HG03520 (cell line): Measurements from ENCODE around the gene DST.

Experiments
- ATAC-seq: cut with Tn5 transposase; IDR thresholded peaks from one replicate; pipeline ENCODE4 v1.9.1; 2021; ENCODE audit warnings: mild to moderate bottlenecking, moderate library complexity; ENCODE audit not compliant: unreplicated experiment

DST gene

DNA sequence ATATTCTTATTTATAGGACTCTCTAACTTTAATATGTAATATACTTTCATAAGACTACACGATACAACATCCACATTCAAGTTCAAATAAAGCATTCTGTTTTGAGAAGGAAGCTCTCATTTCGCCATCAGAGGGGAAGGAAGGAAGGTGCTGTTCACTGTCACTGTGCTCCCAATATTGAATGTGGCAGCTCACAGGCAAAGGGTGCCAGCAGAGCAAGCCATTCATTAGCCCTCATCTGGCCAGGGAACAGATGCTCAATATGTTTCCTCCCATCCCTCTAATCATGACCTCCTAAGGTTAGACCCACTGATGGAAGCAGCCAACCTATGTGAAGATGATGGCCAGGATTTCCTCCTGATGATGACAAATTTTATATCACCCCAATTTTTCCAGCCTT lies 154.4 kb downstream of the DST start:
- no peak for ATAC-seq

DNA sequence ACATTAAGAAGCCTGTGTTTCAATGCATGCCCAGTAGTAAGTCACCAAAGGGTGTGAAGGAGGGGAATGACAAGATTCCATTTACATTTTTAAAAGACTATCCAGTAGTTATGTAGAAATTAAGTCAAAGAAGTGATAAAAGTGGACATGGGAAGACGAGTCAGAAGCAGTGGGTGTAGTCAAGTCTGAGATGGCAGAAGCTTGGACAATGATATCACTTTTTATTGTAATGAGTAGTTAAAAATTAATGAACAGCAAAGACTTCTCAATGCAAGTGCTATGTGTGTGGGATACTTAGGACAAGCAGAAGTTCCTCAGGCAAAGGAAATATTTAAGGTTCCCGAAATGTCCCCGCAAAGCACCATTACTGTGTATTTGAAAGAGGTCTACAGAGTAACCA lies 156.0 kb downstream of the DST start:
- ATAC-seq, result no peak

DNA sequence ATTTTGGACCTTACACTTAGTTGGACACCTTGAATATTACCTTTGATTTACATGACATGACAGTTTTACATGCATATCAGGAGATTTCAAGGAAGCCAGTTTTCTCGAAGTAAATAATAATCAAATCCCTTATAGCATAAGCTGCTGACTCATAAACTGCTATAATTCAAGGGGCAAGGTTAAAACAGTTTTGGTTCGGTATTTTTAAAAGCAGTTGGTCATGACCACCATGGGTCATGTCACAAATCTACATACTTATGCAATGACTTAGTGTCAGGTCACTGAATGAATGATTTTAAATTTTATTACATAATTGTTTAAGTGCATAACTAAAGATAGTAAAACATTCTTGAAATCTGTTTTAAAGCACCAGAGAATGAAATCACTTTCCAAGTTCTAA lies 158.0 kb downstream of the DST start:
- ATAC-seq, result no peak

DNA sequence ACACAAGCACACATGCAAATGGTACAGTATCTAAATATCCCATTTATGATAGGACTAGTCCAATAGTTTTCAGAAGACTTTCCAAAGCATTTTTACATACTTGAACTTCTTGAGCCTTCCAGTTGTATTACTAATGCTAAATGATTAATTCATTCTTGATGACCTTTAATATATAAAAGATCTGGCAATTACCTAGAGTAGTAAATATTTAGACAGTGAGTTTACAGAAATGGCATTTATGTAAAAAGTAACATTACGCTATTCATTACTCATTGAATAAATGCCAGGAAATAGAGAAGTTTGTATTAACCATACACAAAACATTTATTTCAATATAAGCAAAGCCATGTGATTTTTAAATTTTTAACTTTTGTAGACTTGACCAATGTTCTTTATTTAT lies 158.8 kb downstream of the DST start:
- no peak for ATAC-seq

DNA sequence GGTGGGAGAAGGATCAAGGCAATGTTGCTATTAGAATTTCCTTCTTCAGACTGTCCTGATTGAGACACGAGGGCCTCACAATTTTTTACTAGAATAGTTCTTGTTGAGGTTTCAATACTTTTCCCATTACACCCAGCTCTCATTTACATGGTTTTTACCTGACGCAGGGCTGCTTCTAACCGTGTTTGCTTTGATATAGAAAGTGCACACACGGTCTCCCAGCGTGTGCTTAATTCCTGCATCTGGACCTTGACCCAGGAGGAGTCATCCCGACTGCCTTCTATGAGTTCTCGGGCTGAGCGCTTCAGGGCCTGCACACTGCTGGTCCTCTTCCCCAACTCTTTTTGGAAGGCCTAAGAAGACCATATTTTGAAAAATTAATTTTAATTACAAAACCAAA lies 160.2 kb downstream of the DST start:
- no peak for ATAC-seq

DNA sequence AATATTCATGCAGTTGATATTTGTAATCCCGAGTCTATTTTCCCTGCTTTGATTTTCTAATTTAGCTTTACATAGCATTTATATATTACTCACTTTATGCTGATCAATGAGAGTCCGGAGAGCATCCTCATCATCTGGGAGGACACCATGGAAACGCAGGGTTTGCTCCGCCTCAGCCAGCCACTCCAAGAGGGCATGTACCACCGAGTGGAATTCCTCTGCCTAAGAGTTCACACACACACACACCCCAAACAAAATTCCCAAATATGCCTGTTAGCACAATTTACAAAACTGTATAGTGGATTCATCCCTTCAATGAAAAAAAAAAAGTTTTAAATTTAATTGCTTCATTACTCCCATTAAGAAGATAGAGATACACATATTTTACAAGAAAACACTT lies 160.7 kb downstream of the DST start:
- ATAC-seq, result no peak

DNA sequence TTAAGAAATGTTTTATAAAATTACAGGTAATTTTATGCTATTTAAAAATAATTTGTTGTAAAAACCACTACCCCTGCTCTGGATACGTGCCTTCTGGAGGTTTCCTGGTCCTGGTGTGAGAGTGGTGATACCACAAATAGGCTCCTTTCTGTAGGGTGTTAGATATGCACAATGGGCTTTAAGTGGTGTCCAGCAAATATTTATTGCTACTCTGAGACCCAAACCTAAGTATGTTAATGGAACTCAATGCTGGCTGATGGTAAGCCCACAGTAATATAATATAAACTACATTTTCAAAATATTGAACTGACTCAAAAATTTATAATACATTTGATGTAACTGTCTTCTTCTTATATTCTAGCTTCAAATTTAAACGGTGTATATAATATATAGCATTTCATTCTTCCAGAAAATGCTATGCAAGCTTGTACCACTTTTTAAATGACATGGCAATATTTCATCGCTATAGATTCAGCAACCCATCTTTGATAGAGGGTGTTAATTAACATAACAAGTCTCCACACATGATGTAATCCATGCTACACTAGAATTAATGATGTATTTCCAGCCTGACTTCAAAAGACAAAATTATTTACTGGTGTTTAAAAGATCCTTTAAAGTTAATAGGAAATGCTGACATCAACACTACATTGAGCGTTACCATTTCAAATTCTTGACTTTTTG lies 161.9 kb downstream of the DST start:
- ATAC-seq, result no peak

DNA sequence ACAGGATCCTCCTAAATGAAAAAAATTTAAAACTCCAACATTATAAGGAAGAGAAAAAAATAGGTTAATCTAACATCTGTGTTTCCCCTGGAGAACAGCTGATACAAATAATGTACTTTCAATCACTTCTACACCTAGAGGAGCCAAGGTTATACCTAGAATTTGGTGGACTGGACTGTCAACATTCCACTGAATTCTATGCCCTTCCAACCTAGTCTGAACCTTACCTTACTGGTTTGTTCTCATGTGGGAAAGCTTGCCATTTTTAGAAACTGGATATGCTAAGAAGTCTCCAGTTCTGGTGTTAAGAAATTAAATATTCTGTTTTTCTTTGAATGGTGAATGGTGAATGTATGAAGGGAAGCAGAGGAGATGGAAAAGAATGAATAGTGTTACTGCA lies 162.4 kb downstream of the DST start:
- no peak for ATAC-seq

DNA sequence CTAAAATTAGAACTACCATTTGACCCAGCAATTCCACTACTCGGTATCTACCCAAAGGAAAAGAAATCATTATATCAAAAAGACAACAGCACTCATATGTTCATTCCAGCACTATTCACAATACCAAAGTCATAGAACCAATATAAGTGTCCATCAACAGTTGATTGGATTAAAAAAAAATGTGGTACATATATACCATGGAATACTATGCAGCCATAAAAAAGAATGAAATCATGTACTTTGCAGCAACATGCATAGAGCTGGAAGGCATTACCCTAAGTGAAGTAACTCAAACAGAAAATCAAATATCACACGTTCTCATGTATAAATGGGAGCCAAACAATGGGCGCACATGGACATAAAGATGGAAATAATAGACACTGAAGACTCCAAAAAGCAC lies 163.3 kb downstream of the DST start:
- ATAC-seq, result no peak

DNA sequence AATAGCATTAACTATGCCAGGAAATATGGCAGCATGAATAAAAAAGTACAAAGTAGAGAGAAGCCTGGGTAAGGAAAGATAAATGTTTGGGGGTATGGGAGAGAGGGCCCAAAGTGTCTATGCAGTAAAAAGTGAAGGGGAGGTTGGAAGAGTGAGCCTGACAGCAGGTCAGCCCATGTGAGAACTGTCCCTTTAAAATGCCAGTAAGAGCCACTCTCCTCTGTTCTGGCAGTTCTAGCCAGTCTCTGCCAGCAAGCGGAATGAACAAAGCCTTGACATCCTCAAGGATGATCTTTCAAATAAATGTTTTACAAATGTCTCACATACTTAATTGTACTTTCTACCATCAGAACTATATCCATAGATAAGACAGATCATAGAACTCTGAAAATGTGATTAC lies 164.5 kb downstream of the DST start:
- no peak for ATAC-seq

DNA sequence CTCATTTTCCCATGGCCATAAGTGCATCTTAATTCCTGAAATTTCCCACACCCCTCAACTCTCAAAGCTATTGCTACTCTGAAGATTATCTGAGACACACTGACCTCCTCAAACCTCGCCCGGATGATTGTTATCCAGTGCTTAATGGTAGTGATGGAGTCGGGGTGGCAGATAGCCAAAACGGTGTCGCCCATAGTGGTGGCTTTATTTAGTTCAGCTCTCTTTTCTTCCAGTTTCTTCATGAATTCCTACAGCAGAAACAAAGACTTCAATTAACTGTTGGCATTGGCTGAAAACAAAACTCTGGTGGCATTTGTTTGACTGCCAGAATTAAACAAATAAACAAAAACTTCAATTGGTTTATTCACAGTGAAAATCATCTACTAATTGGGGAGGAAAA lies 165.4 kb downstream of the DST start:
- no peak for ATAC-seq

DNA sequence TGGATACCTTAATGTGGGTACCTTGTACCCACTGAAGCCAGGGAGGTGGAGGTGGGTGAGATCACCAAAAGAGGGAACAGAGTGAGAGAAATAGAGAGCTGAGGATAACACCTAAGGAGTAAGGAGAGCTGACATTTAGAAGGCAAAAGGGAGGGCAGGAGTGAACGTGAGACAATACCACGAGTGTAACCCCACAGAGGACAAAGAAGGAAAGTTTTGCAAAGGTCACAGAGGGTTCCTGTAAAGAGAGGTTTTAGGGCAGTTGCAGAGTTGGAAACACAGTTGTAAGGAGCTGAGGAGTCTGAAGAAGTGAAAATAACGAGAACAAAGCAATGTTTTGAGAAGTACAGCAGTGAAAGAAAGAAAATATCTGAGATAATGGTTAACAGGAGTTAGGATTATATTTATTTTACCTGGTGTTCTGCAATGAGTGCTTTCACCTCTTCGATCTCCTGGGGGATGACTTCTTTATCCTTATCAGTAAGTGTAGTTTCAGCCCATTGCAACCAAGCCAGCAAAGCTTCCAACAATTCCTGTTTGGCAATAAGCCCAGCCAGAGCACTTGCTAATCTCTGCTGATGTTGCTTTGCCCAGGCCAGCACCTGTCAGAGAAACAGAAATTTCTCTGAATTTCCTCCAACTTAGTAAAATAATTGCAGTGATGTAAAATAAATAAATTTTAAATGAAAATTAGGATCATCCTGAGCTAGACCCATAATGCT lies 166.8 kb downstream of the DST start:
- no peak for ATAC-seq

DNA sequence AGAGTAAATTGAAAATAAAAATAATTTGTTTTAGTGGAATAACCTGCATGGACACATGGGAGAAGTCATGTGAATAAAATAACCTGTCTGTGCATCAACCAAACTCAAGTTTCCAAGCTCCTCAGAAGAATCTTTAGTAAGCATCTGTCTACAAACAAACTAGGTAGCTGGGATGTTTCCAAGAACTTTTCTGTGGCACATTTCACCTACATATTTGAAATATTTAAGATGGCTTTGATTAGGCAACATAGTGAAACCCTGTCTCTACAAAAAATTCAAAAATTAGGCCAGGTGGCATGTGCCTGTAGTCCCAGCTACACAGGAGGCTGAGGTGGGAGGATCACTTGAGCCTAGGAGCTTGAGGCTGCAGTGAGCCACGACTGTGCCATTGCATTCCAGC lies 168.2 kb downstream of the DST start:
- ATAC-seq, result no peak

DNA sequence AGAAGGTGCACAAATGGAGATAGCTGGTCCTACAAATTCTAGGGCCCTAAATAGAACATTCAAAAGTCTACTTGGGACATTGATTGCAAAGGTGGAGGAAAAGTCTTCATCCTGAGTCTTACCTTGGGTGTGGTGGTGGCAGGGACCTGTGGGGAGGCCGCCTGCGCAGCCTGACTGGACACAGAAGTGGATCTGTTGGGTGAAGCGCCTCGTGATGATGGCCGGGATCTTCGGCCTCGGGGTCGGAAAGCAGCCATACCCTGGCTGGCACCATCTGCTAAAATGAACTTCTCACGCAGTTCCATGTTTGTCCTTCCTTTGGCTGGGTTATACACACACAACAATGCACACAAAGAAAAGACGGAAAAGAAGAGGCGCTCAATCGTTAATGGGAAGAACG lies 179.2 kb downstream of the DST start:
- no peak for ATAC-seq

DNA sequence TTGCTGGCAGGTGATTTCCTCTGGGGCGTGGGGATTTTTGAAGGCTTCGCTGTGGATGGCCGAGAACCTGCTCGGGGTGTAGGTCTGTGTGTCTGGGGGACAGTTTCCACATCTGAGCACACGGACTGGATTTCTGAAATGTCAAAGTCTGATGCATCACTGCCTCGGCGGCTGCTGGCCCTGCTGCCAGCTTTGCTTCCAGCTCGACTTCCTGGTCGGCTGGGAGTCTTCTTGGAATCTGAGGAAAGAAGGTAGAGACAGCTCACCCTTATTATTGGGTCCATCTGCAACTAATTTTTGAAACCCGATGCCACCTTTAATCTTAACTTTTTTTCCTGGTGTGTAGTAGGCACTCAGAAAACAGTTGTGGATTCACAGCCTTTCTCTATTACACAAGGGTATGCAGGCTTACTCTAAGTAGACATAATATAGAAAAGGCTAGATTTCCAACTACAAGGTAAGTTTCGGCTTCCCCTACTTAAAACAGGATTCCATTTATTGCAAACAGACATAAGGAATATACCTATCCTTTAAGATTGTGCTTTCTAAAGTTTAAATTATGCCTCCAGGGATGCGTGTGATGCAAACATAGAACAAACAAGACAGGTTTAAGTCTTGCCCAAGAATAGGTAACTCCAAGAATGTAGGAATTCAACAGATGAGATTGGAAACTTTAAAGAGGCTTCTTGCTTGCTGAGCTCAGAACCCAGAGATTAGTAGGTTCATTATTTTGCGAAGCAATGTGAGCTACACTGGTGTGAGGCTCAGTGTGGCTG lies 183.5 kb downstream of the DST start:
- ATAC-seq, result no peak

DNA sequence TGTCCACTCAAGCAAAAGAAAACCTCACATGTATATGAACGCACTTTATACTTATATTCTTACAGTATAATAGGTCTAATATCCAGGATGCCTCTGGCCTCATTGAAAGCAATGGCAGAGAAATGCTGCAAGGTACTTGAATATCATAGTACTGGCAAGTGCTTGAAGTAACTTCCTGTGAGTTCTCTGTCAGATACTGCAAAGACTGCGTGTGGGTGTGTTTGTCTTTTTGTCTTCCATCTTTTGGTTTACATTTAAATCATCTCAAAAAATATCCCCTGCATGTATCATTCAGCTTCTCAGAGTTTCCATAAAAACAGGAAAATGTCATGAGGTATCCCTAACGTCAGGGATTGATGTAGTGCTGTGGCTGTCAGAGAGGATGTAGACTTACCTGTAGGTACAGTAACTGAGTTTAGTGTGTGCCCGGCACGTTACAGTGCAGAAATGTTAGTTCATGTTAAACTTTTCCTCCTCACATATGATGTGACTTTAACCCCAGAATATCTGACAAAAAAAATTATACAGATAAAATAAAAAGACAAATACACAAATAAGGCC lies 184.3 kb downstream of the DST start:
- ATAC-seq, result no peak

DNA sequence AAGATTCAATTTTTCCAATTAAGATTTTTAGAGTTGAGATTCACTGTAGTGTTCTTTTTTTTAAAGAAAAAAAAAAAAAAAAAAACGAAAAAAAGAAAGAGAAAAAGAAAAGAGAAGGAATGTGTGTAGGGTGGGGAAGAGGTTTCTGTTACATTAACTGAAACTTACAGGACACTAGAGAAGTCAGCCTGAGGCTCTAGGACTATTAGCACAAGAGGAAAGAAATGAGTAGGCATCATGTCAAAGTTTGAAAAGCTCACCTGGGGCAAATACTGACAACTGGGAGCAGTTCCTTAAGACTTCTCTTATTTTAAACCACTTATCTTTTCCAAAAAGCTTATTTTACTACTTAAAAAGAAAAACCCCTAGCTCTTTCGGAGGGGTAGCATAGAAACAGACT lies 185.9 kb downstream of the DST start:
- ATAC-seq, result no peak

DNA sequence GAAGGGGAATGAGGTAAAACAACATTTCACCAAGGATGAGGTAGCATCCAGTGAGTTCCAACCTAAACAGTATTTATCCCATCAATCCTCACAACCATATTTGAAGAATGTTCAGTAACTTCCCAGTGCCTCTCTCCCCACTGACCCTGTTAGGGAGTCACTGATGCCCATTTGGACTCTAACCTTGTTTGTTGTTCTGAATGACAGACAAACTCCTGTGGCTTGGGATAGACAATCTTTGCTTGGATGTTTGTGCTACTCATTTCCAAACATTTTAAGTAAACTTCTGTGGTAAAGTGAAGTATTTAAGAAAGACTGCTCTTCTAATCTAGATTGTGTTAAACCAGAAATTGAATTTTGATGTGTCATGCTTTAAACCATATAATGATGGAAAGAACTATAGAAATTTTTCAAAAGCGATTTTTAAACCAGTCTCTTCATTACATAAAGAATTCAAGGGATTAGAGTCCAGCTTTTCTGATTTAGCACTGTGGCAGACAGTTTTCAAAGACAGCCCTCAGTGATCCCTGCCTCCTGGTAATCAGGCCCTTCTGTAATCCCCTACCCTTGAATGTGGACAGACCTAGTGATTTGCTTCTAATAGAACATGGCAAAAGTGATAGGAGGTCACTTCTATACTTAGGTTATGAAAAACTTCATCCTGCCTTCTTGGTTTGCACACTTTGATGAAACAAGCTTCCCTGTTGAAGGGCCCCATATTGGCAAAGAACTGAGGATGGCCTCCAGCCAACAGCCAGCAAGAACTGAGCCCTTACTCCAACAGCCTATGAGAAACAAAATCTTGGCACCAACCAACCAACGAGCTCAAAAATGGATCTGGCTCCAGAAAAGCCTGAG lies 191.6 kb downstream of the DST start:
- no peak for ATAC-seq

DNA sequence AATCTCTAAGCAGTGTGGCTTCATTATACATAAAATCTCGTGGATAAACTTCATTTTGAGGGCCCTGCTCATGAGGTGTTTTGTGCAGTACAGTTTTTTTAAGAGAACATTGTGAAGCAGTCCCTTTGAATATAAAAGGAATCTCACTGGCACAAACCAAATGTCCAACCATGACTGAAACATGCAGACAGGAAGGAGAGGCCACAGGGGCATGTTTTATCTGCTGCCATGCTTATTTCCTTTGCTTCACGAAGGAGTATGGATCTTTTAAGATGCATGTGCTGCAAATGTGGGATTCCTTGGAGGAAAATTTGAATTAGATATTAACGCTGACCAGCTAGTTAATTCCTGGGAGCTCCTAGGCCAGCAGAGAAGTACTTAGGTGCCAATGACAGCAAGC lies 192.3 kb downstream of the DST start:
- no peak for ATAC-seq

DNA sequence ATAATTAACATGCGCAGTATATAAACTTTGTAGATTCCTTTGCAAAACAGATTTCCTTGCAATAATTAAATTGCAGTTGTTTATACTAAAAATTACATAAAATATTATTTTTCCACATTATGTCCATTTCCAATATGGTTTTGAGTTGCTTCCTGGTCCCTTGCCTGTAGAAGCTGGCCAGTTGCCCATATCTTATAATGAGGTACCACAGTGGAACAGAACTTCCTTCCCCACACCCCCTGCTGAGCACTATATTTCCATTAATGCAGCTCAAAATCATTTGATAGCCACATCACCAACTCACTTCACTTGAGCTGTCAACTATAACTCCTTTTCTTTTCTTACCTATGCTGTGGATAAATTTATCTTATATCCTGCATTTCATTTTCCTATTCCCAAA lies 194.6 kb downstream of the DST start:
- no peak for ATAC-seq

DNA sequence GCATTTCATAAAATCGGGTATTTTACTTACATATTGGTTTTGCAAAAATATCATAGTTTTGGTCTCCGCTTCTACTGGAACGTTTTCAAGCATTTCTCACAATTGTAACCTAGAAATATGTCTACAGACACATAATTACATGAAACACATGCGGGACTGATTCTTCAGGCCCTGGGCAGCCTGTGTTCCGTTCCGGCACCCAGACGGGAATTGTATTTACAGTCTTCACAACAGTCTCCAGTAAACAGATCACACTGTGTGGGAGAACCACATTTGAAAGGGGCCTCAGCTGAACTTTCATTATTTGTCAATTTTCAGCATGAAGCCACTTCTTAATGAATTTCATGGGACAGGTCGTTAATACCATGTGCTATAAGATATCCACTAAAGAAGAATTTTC lies 196.9 kb downstream of the DST start:
- ATAC-seq, result no peak
